ENCODE measurements around the gene ALDH3B2.
"Not testable (repeated sequence)": the region's sequence is repeated elsewhere in the genome, so short reads cannot be mapped to it uniquely, and the experiment has no call there.

The ALDH3B2 gene

DNA sequence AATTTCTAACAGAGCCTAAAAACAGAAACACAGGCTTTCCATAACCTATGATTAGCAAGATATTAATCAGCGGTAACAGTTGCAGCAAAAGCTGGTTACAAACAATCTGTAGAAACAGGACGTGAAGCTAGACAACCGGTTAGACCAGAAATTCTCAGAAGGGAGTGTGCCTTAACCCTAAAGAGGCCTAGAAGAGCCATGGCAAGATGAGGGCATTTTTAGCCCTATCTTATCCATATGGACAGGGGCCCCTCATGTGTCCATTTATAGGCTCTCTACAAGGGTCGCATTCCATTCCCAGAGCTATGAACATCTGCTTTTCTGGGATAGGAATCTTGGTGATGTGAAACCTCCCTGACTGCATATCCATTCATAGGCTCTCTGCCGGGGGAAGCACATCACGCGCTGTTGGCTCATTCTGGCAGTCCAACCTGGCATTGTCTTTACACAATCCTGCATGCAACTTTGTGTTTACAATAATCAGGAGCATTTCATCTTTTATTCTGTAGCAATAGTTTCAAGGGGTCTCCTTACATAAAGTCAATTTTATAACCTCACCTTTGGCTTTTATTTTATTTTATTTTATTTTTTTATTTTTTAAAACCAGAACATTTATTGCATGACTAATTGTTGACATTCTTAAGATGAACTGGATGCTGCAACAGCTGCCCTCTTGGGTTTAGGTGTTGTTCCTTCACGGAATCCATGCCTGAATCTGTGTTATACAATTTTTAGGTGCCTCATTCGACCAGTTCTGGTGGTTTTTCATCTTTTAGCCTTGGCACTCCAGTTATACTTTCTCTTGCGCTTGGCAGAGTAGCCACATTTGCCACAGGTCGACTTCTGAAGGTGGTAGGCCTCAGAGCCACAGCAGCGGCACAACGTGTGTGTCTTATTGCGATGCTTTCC is 8.0 kb upstream of the ALDH3B2 start:
- DNase-seq = peak; percentile 58

- DNase-seq = no peak
These were observed 6.5 kb upstream of the ALDH3B2 start for GRCh38 chr11:67680696-67681470.

- DNase-seq = no peak
These were observed 780 bp upstream of the ALDH3B2 start for GRCh38 chr11:67675058-67675747.

DNA sequence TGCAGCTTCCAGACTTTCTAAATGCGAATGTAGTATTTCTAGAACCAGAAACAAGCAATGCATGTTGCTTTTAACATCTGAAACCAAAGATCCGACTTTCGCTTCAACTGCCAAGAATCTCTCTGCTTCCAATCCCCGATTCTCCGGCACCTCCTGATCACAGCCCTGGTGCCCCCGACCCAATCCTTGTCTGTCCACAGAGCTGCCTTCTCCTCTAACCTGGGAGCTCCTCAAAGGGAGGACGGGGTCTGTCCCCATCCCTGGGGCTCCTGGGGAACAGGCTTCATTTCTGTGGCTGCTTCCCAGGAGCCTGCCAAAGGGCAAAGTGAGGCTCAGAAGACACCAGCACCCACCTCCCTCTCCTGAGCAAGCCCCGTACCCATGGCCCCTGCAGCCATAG is 521 bp downstream of the ALDH3B2 start:
- no peak for DNase-seq

- no peak for DNase-seq
These were observed 1.1 kb downstream of the ALDH3B2 start for GRCh38 chr11:67673358-67673757.

GRCh38 chr11:67671211-67671520 is 3.3 kb downstream of the ALDH3B2 start:
- DNase-seq = no peak

GRCh38 chr11:67670316-67671210 is 3.9 kb downstream of the ALDH3B2 start:
- DNase-seq = no peak

- DNase-seq = no peak
These were observed 6.3 kb downstream of the ALDH3B2 start for GRCh38 chr11:67668192-67668551.

DNA sequence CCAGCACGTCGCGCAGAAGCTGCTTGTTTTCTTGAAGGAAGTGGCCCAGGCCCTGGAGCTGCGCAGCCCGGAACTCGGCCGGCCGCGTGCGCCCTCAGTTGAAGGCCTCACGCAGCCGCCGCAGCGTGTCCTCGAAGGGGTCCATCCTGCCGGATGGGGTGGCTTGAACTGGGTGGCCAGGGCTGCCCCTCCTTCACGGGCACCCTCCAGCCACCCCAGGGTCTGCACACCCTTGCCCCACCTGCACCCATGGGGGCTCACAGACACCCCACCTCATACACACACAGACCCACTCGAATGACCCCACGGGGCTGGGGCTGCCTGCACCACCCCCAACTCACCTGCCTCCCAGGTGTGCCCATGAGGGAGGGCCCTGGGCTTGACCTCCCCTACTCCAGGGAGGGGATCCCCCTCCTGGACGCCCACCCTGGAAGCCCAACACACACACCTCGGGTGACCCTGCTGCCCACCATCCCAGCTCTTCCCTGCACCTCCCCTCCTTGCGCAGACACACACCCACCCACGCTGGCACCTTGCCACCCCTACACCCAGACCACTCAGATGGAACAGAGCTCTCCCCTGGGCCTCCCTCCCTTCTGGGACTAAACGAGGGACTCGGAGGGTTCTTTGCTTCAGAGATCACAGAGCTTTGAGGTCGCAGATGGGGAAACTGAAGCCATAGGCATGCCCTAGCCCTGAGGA is 6.8 kb downstream of the ALDH3B2 start:
- DNase-seq = no peak

- no peak for DNase-seq
These were observed 7.5 kb downstream of the ALDH3B2 start for GRCh38 chr11:67666676-67667489.

DNA sequence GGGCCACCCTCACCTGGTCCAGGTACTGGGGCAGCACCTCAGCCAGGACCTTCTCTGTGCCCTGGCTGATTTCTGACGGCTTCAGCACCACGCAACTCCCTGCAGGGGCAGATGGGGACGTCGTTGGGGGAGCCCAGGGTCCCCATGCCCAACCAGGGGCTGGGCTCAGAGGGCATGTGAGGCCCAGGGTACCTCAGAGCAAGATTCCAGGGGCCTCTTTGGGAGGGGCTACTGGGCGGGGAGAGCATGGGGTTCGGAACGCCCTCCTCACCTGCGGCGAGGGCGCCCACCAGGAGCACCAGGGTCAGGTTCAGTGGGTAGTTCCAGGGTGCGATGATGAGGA is 8.1 kb downstream of the ALDH3B2 start:
- DNase-seq = no peak

- DNase-seq = no peak
These were observed 8.7 kb downstream of the ALDH3B2 start for GRCh38 chr11:67665541-67666302.

DNA sequence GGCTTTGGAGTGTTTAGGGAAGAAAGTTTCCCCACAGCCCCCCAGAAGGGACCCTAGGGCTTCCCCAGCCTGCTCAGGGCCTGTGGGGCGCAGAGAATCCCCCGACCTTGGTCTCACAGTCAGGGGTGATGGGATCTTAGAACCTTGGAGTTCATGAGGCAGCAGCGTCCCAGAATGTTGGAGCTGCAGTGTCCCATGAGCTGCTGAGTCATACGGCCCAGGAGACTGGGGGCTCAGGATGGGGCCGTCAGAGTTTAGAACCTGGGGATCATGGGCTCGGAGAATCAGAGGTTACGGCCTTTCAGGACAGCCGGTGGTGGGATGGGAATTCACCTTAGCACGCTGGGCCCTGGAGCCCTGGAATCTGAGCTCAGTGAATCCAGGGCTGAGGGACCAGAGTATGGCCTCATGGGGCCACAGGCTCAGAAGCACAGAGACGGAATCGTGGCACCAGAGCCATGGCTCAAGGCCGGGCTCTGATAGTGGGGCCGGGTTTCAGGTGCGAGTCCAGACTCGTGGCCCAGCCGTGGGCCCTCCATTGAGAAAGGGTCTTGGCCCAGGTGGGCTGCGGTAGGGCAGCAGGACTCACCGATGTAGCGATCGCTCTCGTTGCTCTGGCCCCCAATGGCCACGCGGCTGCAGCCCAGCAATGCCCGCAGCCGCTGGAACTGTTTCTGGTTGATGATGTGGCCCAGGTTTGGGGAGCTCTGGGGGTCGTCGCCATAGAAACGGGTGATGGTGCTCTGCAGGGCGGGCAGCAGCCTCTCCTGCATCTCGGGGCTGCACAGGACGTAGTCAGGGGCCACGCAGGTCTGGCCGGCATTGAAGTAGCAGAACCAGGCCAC is 9.5 kb downstream of the ALDH3B2 start:
- no peak for DNase-seq

- DNase-seq = no peak
These were observed 10.2 kb downstream of the ALDH3B2 start for GRCh38 chr11:67664213-67664585.

DNA sequence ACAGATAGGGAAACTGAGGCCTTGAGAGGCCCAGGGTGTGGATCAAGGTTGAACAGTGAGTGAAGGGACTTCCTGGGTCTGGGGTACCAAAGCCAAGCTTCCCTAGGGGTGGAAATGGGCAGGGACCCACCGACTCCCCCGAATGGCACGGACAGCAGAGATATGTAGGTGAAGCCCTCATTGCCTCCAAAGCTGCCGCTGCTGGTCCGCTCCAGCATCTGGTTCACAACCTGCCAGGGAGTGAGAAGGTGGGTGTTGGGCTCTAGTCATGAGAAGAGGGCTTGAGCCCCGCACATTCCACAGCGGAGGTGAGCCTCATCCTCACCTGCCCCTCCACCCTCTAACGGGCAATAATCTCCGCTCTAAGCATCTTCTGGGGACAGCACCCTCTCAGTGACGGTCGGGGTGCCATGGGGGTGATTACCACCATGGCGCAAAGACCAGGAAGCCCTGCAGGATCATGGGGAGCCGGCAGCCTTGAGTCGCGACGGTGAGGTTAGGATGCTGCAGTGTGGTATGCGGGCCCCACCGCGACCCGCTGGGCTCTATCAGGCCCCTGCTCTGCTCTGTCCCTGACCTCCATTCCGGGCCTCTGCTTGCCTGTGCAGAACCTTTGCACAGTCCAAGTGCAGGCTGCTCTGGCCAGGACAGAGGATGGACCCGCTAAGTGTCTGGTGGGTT is 10.8 kb downstream of the ALDH3B2 start:
- no peak for DNase-seq

DNA sequence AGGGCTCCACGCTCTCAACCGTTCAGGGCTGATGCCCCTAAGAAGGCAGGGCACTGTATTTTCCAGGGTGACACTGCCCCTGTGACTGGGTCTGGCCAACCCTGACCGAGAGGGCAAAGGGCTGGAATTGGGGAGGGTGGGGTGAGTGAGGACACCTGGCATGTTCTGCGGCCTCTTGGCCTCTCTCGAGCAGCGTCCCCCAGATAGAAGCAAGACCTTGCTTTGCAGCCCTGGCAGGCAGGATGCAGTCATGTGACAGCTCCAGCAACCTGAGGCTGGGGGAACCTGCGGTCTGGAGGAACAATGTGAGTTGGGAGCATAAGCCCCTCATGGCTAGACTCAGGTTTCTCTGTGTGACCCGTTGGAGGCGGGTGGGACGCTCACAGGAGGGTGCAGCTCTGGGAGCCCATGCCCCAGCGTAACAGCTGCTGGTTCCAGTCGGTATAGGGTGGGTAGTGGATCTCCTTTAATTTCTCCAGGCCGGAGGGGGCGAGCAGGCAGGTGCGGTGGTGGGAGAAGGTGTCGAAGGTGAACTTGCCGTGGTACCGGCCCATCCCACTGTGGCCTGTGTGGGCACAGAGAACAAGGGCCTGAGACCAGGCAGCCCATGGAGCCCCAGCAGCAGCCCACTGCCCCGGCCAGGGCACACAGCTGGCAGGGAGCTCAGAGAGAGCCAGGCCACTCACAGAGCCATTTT is 11.4 kb downstream of the ALDH3B2 start:
- DNase-seq = no peak

- no peak for DNase-seq
These were observed 12.1 kb downstream of the ALDH3B2 start for GRCh38 chr11:67662142-67662834.

DNA sequence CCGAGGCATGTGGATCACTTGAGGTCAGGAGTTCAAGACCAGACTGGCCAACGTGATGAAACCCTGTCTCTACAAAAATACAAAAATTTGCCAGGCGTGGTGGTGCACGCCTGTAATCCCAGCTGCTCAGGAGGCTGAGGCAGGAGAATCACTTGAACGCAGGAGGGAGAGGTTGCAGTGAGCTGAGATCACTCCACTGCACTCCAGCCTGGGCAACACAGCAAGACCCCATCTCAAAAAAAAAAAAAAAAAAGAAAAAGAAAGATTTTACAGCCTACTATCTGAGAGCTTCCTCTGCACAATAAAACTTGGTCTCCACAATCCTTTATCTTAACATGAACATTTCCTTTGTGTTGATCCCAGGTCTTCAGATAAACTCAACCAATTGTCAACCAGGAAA is 13.7 kb downstream of the ALDH3B2 start:
- not testable (repeated sequence) for DNase-seq
